GM12865 (cell line): ENCODE measurements around the gene SIDT2.
"Not testable (repeated sequence)": the region's sequence is repeated elsewhere in the genome, so short reads cannot be mapped to it uniquely, and the experiment has no call there.

Experiments used
- DNase-seq: peaks from one replicate; pipeline ENCODE4 v3.0.0; 2010; ENCODE audit warnings: low read depth
- H3K4me3 ChIP-seq: 2 replicates; pipeline ENCODE4 v1.5.1; 2011; ENCODE audit warnings: mild to moderate bottlenecking, low read depth, low read length, control low read depth
- TF ChIP-seq, protein P1 (sequence below): IDR thresholded peaks from 2 replicates; pipeline ENCODE4 v1.5.1; 2011; ENCODE audit warnings: low read length, control low read depth, low read depth, inconsistent platforms; ENCODE audit not compliant: insufficient read depth; ENCODE audit errors: missing control alignments

The SIDT2 gene

DNA sequence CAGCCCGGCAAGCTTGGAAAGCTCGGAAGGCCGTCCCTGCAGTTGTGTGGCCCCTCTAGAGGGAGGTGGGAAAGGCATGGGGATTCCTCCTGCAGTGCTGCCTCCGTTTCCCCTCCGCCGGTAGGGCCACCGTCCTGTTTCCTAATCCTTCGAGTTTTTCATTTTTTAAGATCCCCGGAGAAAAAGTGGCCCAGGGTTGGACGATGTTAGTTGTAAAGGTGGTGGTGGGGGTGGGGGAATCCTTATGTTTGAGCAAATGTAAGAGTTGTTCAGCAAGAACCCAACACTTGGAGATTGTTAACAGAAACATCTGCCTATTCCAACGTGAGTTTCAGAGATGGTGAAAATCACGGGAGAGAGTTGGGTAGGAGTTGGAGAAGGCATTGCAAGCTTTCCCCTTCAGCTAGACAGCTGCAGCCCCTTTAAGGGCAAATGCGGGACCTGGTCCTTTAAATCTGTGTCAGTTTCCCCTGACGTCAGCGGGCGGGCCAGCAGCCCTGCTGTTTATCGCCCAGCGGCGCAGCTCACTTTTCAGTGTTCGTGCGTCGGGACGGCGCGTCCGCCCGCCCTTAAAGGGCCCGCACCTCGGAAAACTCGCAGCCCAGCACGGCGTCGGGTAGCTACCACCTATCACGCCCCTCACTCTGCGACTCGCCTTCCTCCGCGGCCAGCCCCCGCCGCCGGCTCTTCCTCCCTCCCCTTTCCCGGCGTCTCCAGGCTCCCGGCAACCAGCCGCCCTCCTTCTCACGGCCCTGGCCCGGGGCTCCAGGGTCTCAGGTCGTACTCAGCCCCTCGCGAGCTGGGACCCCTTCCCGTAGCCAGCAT, at the start of gene SIDT2:
Gene SIDT2 (plus strand): TSS at position 534 of the 825 bp plus-strand sequence. CDS start 521 bp downstream, outside the sequence.
- TF ChIP-seq, protein P1, sequence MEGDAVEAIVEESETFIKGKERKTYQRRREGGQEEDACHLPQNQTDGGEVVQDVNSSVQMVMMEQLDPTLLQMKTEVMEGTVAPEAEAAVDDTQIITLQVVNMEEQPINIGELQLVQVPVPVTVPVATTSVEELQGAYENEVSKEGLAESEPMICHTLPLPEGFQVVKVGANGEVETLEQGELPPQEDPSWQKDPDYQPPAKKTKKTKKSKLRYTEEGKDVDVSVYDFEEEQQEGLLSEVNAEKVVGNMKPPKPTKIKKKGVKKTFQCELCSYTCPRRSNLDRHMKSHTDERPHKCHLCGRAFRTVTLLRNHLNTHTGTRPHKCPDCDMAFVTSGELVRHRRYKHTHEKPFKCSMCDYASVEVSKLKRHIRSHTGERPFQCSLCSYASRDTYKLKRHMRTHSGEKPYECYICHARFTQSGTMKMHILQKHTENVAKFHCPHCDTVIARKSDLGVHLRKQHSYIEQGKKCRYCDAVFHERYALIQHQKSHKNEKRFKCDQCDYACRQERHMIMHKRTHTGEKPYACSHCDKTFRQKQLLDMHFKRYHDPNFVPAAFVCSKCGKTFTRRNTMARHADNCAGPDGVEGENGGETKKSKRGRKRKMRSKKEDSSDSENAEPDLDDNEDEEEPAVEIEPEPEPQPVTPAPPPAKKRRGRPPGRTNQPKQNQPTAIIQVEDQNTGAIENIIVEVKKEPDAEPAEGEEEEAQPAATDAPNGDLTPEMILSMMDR: no peak
- peak; percentile 93 for DNase-seq
- peak within 1 kb of the TSS; percentile 88 for H3K4me3 ChIP-seq

DNA sequence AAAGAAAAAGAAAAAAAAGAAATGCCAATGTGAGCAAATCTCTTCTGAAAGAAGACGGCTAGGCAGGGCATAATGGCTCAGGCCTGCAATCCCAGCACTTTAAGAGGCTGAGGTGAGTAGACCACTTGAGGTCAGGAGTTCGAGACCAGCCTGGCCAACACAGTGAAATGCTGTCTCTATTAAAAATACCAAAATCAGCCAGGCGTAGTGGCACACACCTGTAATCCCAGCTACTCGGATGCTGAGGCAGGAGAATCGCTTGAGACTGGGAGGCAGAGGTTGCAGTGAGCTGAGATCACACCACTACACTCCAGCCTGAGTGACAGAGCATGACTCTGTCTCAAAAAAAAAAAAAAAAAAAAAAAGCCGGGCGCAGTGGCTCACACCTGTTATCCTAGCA, 48.1 kb upstream of the SIDT2 start:
- DNase-seq, H3K4me3 ChIP-seq: not testable (repeated sequence)

DNA sequence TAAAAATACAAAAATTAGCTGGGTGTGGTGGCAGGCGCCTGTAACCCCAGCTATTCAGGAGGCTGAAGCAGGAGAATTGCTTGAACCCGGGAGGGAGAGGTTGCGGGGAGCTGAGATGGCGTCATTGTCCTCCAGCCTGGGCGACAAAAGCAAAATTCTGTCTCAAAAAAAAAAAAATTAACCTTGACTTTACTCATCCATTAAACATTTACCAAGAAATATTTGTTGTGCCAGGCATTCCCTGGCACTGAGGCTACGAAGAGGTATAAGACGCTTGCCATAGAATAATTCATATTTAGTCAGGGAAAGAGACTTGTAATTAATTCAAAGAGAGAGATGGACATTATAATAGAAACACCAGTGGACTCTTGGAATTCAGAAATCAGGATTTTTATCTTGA, 47.7 kb upstream of the SIDT2 start:
- no peak overlapping the region for H3K4me3 ChIP-seq
- no peak for DNase-seq
- TF ChIP-seq, protein P1: no peak

DNA sequence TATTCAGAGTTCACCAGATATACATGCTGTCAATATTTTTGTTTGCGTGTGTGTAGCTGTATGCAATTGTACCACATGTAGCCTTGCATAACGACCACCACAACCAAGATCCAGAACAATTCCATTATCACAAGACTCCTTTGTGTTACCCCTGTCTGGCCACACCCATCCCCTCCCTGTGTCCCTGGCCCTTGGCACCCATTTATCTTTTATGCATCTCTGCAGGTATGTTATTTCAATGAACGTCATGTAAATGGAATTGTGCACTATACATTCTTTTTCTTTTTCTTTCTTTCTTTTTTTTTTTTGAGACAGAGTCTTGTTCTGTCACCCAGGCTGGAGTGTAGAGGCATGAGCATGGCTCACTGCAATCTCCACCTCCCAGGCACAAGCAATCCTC, 44.1 kb upstream of the SIDT2 start:
- no peak overlapping the region for H3K4me3 ChIP-seq
- TF ChIP-seq, protein P1: no peak
- no peak for DNase-seq

DNA sequence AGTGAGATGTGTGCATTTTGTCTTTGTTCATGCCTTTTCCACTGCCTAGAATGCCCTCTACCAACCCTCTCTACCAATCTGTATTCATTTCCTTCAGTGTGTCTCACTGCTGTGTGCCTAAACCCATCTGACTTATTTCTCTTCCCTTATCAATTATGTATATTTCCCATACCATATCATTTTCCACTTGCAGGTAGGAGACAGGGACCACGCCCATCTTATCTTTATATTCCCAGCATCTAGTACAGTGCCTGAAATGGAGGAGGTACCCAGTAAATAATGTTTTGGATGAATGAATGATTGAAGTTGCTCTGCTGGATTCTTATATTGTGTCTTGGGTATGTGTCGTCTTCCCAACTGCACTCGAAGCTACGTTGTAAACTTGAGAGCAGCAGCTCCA, 43.6 kb upstream of the SIDT2 start:
- not testable (repeated sequence) for DNase-seq, H3K4me3 ChIP-seq

DNA sequence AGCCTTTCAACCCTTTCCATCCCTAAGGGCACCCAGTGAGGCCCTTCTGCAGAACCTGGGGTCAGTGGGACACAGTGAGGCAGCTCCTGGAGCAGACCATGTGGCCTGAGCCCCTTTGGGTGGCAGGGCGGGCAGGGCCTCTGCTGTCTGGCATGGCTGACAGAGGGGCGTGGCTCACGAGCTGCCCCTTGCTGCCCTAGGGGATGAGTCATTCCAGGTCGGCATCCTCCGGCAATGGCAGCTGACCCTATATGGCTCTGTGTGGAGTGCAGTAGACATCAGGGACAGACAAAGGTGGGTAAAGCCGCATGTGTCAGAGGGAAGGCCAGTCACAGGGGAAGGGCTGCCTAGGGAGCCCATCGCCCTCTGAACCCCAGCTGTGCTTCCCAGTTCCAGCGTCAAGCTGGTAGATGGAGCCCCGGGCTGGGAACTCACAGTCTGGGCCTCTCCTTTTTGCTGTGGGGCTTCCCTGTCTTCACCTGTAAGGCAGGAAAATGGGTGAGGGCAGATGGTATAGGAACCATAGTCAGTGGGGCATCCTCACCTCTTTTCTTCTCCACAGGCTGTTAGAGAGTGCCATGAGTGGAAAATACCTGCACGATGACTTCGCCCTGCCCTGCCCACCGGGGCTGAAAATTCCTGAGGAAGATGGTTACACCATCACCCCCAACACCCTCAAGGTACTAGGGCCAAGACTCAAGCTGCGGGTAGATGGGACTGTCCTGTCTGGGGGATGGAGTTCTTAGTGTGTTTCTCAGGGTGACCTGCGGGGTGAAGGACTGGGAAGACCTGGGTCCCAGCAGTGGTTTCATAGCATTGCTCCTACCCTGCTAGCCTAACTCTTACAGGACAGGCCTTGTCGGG, 41.1 kb upstream of the SIDT2 start:
- DNase-seq, H3K4me3 ChIP-seq: not testable (repeated sequence)

DNA sequence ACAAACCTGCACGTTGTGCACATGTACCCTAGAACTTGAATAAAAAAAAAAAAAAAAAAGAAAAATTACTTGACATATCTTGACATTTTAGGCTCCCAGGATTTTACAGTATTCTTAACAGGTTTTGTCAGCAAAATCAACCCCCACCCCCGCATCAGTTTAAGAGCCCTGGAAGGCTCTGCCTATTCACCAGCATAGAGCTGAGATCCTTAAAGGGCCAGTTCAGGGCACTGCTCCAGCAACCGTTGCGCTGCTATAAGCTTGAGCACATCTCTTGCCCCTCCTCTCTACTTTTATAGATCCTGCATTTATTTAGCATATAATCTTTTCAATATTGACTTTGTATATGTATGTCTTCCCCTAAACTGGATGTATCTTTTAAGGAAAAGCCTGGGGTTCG, 35.2 kb upstream of the SIDT2 start:
- DNase-seq: peak; percentile 24
- TF ChIP-seq, protein P1: no peak
- peak overlapping the region; percentile 97 for H3K4me3 ChIP-seq

DNA sequence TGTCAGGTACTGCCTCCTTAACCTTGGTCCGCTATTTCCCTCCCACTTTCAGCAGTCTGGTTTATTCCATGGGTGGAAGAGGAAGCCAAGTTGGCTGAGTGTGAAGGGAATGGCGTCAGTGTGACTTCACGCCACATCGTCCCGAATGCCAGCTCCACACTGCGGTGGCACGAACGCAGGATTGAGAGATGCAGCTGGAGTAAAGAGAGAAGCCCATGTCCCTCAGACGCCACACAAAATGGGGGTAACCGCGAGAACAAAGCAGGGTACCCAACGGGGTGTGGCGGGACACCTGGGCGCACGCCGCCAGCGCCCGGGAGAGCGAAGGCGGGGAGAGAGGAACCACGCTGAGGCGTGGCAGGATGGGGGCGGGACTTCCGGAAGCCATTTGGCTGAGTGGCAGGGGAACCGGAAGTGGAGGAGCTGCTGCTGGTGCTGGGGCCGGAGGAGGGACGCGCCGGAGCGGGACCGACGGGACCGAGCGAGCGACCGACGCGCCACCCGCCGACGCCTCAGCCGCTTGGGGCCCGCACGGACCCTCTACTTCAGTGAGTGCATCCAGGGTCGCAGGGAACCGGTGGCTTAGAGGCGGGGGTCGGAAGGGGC, 34.6 kb upstream of the SIDT2 start, which contains the start of gene PAFAH1B2:
Gene PAFAH1B2 (plus strand): TSS at position 417 of the 606 bp plus-strand sequence. CDS start 8,161 bp downstream, outside the sequence.
- peak within 1 kb of the TSS; percentile 97 for H3K4me3 ChIP-seq
- TF ChIP-seq, protein P1: no peak
- peak; percentile 96 for DNase-seq
